Ovary (tissue), 9 donors: Measurements from ENCODE around the gene IFNA13. TPM values are rescaled to one million over a fixed set of nuclear protein-coding genes. Genes with fewer than 3 reads are reported as not detected.

Source experiments
- DNase-seq, 5 donors: peaks; one replicate each; pipeline ENCODE4 v3.0.0-alpha.2; 2019 to 2020
- H3K27ac ChIP-seq, 2 donors: fragments of 200-600 bp; one replicate each; pipeline versions ENCODE4 v1.5.1 to v1.8.0; 2019 to 2022
- H3K27me3 ChIP-seq: fragments of 200-600 bp; one replicate; pipeline ENCODE4 v1.8.0; 2022
- H3K36me3 ChIP-seq: fragments of 200-600 bp; sonication (generic); one replicate; pipeline ENCODE4 v1.5.1; 2019
- H3K4me1 ChIP-seq: one replicate; pipeline ENCODE4 v1.8.1; 2013; ENCODE audit warnings: mild to moderate bottlenecking, moderate library complexity; ENCODE audit not compliant: insufficient read depth
- H3K4me3 ChIP-seq: fragments of 200-600 bp; sonication (generic); one replicate; pipeline ENCODE4 v1.5.1; 2017
- H3K9me3 ChIP-seq, 2 donors: fragments of 200-600 bp in 1 of 2; sonication (generic) in 1 of 2; one replicate each; pipeline versions ENCODE4 v1.5.1 to v1.8.1; 2013 to 2019; ENCODE audit warnings: mild to moderate bottlenecking in 1 of 2, moderate library complexity in 1 of 2
- CTCF ChIP-seq, 3 donors: fragments of 450-650 bp in 2 of 3; fragments of 200-600 bp in 1 of 3; IDR thresholded peaks; one replicate each; pipeline versions ENCODE4 v1.5.1 to v1.8.0; 2016 to 2022; ENCODE audit warnings: antibody characterized with exemption in 3 of 3, mild to moderate bottlenecking in 1 of 3
- EP300 ChIP-seq: sonication (generic); formaldehyde crosslinking; IDR thresholded peaks from one replicate; pipeline ENCODE4 v1.6.1; 2017; ENCODE audit warnings: antibody characterized with exemption
- POLR2A ChIP-seq: fragments of 450-650 bp; IDR thresholded peaks from one replicate; pipeline ENCODE4 v1.6.1; 2017; ENCODE audit warnings: antibody characterized with exemption, mild to moderate bottlenecking, moderate library complexity
- WGBS, 3 donors: extraction: QIAGEN DNeasy Blood & Tissue Kit in 1 of 3; methylation state at CpG; one replicate each; pipeline versions ENCODE4 v1.1.5 to v1.1.7; 2013 to 2017; 5-methylcytosine and 5-hydroxymethylcytosine counted together
- intact Hi-C, 4 donors: fragments of 100-400 bp; cut with DNase I; formaldehyde crosslinking; loops; one replicate each; pipeline versions ENCODE4 v1.11.0 to v1.15.1; 2022 to 2023
- polyA plus RNA-seq, 2 donors: library from polyadenylated mRNA; stranded (reverse); fragments of 200-250 nt in 1 of 2; fragments of 350-450 nt in 1 of 2; fragmentation: Illumina TruSeq in 1 of 2; extraction: RNeasy Lipid Tissue Mini Kit (QIAGEN cat#74804) in 1 of 2; gene quantifications; one replicate each; pipeline ENCODE4 v1.2.3, GENCODE V29; 2013 to 2014
- total RNA-seq, 7 donors: library from RNA; depleted of rRNA in 2 of 7; stranded (reverse); fragments of >200 nt in 2 of 7; fragmentation: NEBNext Ultra II Directional in 3 of 7; extraction: Animal tissue kit (Norgen Biotek cat#: 25700) in 3 of 7; gene quantifications; one replicate each; pipeline versions ENCODE4 v1.1.0 to v1.2.4, GENCODE V29; 2016 to 2023
- donor health status: DM: no; HTN: no; CAD: no; lungs with moderate emphysema.
- donor health status: DM: no; HTN: no; CAD: no.
- donor health status: Bipolar disorder and iron deficiency.
- donor health status: DM: yes; HTN: yes; CAD: no.
- donor health status: DM: no; HTN: no; CAD: no.
- donor health status: DM: yes; HTN: yes; CAD: no.

Gene IFNA13
- total and polyA plus RNA-seq, 9 donors: 0.12 TPM; not detected in 8

- H3K9me3 ChIP-seq: no peaks in the 10 kb centered on the region
- 72 to 88% (median 75%) methylated on average over 4 of the region's 4 CpGs for WGBS, 3 donors
- TF ChIP-seq CTCF (IDR thresholded peaks at IDR 0.05) (no peak), POLR2A (no peak), EP300 (no peak)
- no peaks in the 10 kb centered on the region for H3K27me3 ChIP-seq
- H3K4me3 ChIP-seq: no peak overlapping the region
- no peak for DNase-seq
- H3K27ac ChIP-seq: no peak overlapping the region
- H3K4me1 ChIP-seq: no peaks in the 10 kb centered on the region
- no peaks in the 10 kb centered on the region for H3K36me3 ChIP-seq
- intact Hi-C loops: no loop called here
Observed at GRCh38 chr9:21413151-21413550, 45.3 kb upstream of the IFNA13 start.

GRCh38 chr9:21412107-21412506, 44.2 kb upstream of the IFNA13 start:
- Histone ChIP-seq H3K36me3 (no peaks in the 10 kb centered on the region), H3K27me3 (no peaks in the 10 kb centered on the region), H3K4me3 (no peak overlapping the region), H3K27ac (no peak overlapping the region), H3K9me3 (no peaks in the 10 kb centered on the region), H3K4me1 (no peaks in the 10 kb centered on the region)
- intact Hi-C loops: no loop called here
- TF ChIP-seq CTCF (IDR thresholded peaks at IDR 0.05): no peak
- no peak for DNase-seq

GRCh38 chr9:21408817-21409216, 41.0 kb upstream of the IFNA13 start, which contains the start of gene IFNA8:
IFNA8 (plus strand) TSS chr9:21409117; CDS start chr9:21409177, 60 bp downstream.
- WGBS, 3 donors: 88 to 90% (median 89%) methylated on average over 1 of the region's 1 CpG
- H3K27me3 ChIP-seq: no peaks in the 10 kb centered on the region
- DNase-seq: no peak
- no peak within 1 kb of the TSS for H3K4me3 ChIP-seq
- H3K9me3 ChIP-seq: no peaks in the 10 kb centered on the region
- TF ChIP-seq CTCF (IDR thresholded peaks at IDR 0.05) (no peak), EP300 (no peak), POLR2A (no peak)
- H3K27ac ChIP-seq: no peak within 1 kb of the TSS
- no peaks in the 10 kb centered on the region for H3K36me3 ChIP-seq
- H3K4me1 ChIP-seq: no peaks in the 10 kb centered on the region
- intact Hi-C loops: loop anchor here in 1 of 4 donors (5.0 kb wide), 1 partner anchor 657 kb away; no protein-coding TSS in a partner anchor

GRCh38 chr9:21404146-21404545, 36.3 kb upstream of the IFNA13 start:
- no peak overlapping the region for H3K4me3 ChIP-seq
- no peaks in the 10 kb centered on the region for H3K36me3 ChIP-seq
- WGBS, 3 donors: 69 to 74% (median 73%) methylated on average over 3 of the region's 3 CpGs
- H3K9me3 ChIP-seq: no peaks in the 10 kb centered on the region
- TF ChIP-seq EP300 (no peak), CTCF (IDR thresholded peaks at IDR 0.05) (no peak), POLR2A (no peak)
- no peak overlapping the region for H3K27ac ChIP-seq
- no peaks in the 10 kb centered on the region for H3K4me1 ChIP-seq
- H3K27me3 ChIP-seq: no peaks in the 10 kb centered on the region
- no peak for DNase-seq
- intact Hi-C loops: no loop called here
